Measurements from ENCODE around the gene COL18A1. TPM values are rescaled to one million over a fixed set of nuclear protein-coding genes. Genes with fewer than 3 reads are reported as not detected.

The COL18A1 gene
- total and polyA plus RNA-seq, 2 experiments from 2014 or later: 97.1 to 140 TPM

GRCh38 chr21:45516671-45517151 is 111.7 kb downstream of the COL18A1 start:
- Histone ChIP-seq H3K27me3 (no peaks in the 10 kb centered on the region), H3K9me2 (replicated peaks; ENCODE audit: insufficient read depth) (no peaks in the 10 kb centered on the region), H3K4me3 (no peak overlapping the region), H4K20me1 (ENCODE audit: insufficient read depth, poor library complexity, severe bottlenecking) (no peaks in the 10 kb centered on the region), H3K4me2 (no peak overlapping the region), H3K27ac (no peak overlapping the region), H3K79me2 (no peaks in the 10 kb centered on the region), H3K4me1 (ENCODE audit: insufficient read depth) (no peaks in the 10 kb centered on the region), H2AFZ (no peak overlapping the region), H3K9me3 (ENCODE audit: low read depth) (peaks cover 25% of the 10 kb centered on the region), H3K36me3 (replicated peaks; ENCODE audit: insufficient read depth, low read depth) (no peaks in the 10 kb centered on the region)
- 89% methylated on average over 14 of the region's 14 CpGs for WGBS (ENCODE audit: low lambda C conversion rate, missing lambda C conversion rate)
- TF ChIP-seq EZH2phosphoT487 (IDR thresholded peaks at IDR 0.05; ENCODE audit: low read depth, severe bottlenecking, unreplicated experiment): no peak
- no peak for TF ChIP-seq EZH2 (IDR thresholded peaks at IDR 0.05; ENCODE audit: borderline replicate concordance)
- no peak for TF ChIP-seq CTCF (IDR thresholded peaks at IDR 0.05; ENCODE audit: poor library complexity)
- DNase-seq (ENCODE audit: low spot score): no peak

GRCh38 chr21:45517249-45518065 is 112.5 kb downstream of the COL18A1 start:
- no peak overlapping the region for H3K4me3 ChIP-seq
- H3K9me3 ChIP-seq (ENCODE audit: low read depth): peaks cover 25% of the 10 kb centered on the region
- no peaks in the 10 kb centered on the region for H4K20me1 ChIP-seq (ENCODE audit: insufficient read depth, poor library complexity, severe bottlenecking)
- H3K36me3 ChIP-seq (replicated peaks; ENCODE audit: insufficient read depth, low read depth): no peaks in the 10 kb centered on the region
- H3K27ac ChIP-seq: no peak overlapping the region
- H3K4me2 ChIP-seq: no peak overlapping the region
- H2AFZ ChIP-seq: no peak overlapping the region
- H3K79me2 ChIP-seq: no peaks in the 10 kb centered on the region
- no peaks in the 10 kb centered on the region for H3K27me3 ChIP-seq
- 96% methylated on average over 14 of the region's 15 CpGs for WGBS (ENCODE audit: low lambda C conversion rate, missing lambda C conversion rate)
- no peak for DNase-seq (ENCODE audit: low spot score)
- no peaks in the 10 kb centered on the region for H3K9me2 ChIP-seq (replicated peaks; ENCODE audit: insufficient read depth)
- TF ChIP-seq EZH2 (IDR thresholded peaks at IDR 0.05; ENCODE audit: borderline replicate concordance) (no peak), CTCF (IDR thresholded peaks at IDR 0.05; ENCODE audit: poor library complexity) (no peak), EZH2phosphoT487 (IDR thresholded peaks at IDR 0.05; ENCODE audit: low read depth, severe bottlenecking, unreplicated experiment) (no peak)
- no peaks in the 10 kb centered on the region for H3K4me1 ChIP-seq (ENCODE audit: insufficient read depth)

GRCh38 chr21:45518742-45519141 is 113.8 kb downstream of the COL18A1 start:
- Histone ChIP-seq H3K9me2 (replicated peaks; ENCODE audit: insufficient read depth) (no peaks in the 10 kb centered on the region), H3K4me2 (no peak overlapping the region), H3K4me3 (peak overlapping the region; percentile 18), H3K27me3 (no peaks in the 10 kb centered on the region), H3K4me1 (ENCODE audit: insufficient read depth) (no peaks in the 10 kb centered on the region), H3K27ac (no peak overlapping the region), H3K9me3 (ENCODE audit: low read depth) (peaks cover 25% of the 10 kb centered on the region), H4K20me1 (ENCODE audit: insufficient read depth, poor library complexity, severe bottlenecking) (no peaks in the 10 kb centered on the region), H3K79me2 (no peaks in the 10 kb centered on the region), H3K36me3 (replicated peaks; ENCODE audit: insufficient read depth, low read depth) (no peaks in the 10 kb centered on the region), H2AFZ (no peak overlapping the region)
- WGBS (ENCODE audit: low lambda C conversion rate, missing lambda C conversion rate): 93% methylated on average over 2 of the region's 2 CpGs
- no peak for TF ChIP-seq EZH2phosphoT487 (IDR thresholded peaks at IDR 0.05; ENCODE audit: low read depth, severe bottlenecking, unreplicated experiment)
- no peak for TF ChIP-seq CTCF (IDR thresholded peaks at IDR 0.05; ENCODE audit: poor library complexity)
- no peak for TF ChIP-seq EZH2 (IDR thresholded peaks at IDR 0.05; ENCODE audit: borderline replicate concordance)
- DNase-seq (ENCODE audit: low spot score): no peak

Data from hepatocyte (in vitro differentiated cells).